HG03457 (cell line): ENCODE results near the gene MTHFR.

Experiments used
- ATAC-seq: cut with Tn5 transposase; IDR thresholded peaks from one replicate; pipeline ENCODE4 v1.9.1; 2021; ENCODE audit warnings: moderate number of reproducible peaks; ENCODE audit not compliant: unreplicated experiment

MTHFR gene

GRCh38 chr1:11805422-11806306, at the start of gene MTHFR, which contains the start of gene CLCN6:
Gene MTHFR (minus strand): TSS chr1:11805964. CDS start chr1:11803116, 2,848 bp downstream.
Gene CLCN6 (plus strand): TSS chr1:11806191. CDS start chr1:11806263, 72 bp downstream.
- ATAC-seq, result peak; percentile 69

GRCh38 chr1:11855430-11855829, 49.7 kb upstream of the MTHFR start:
- ATAC-seq, result no peak

GRCh38 chr1:11854519-11854918, 48.8 kb upstream of the MTHFR start:
- no peak for ATAC-seq

GRCh38 chr1:11851180-11851579, 45.4 kb upstream of the MTHFR start:
- no peak for ATAC-seq

- no peak for ATAC-seq
Measured at GRCh38 chr1:11850156-11850555, 44.4 kb upstream of the MTHFR start.

- no peak for ATAC-seq
Measured at GRCh38 chr1:11848373-11848700, 42.6 kb upstream of the MTHFR start.

GRCh38 chr1:11847667-11848372, 42.1 kb upstream of the MTHFR start, which contains the start of gene NPPA:
Gene NPPA (minus strand): TSS chr1:11847783. CDS start chr1:11847684, 99 bp downstream.
- ATAC-seq, result no peak

- ATAC-seq, result no peak
Measured at GRCh38 chr1:11845641-11846335, 40.0 kb upstream of the MTHFR start.

- no peak for ATAC-seq
Measured at GRCh38 chr1:11842154-11843041, 36.6 kb upstream of the MTHFR start.

GRCh38 chr1:11841245-11842153, 35.7 kb upstream of the MTHFR start:
- no peak for ATAC-seq

- ATAC-seq, result no peak
Measured at GRCh38 chr1:11839727-11840705, 34.3 kb upstream of the MTHFR start.

- ATAC-seq, result no peak
Measured at GRCh38 chr1:11838349-11839272, 32.8 kb upstream of the MTHFR start.

GRCh38 chr1:11837767-11838348, 32.1 kb upstream of the MTHFR start:
- ATAC-seq, result no peak

GRCh38 chr1:11836955-11837766, 31.4 kb upstream of the MTHFR start:
- no peak for ATAC-seq

GRCh38 chr1:11835441-11836225, 29.9 kb upstream of the MTHFR start:
- ATAC-seq, result no peak
